ENCODE results near the gene DENND4A. TPM values are rescaled to one million over a fixed set of nuclear protein-coding genes. Genes with fewer than 3 reads are reported as not detected.

Gene DENND4A
- total and polyA plus RNA-seq, 8 donors = 20.6 to 26.3 (median 23.7) TPM

DNA sequence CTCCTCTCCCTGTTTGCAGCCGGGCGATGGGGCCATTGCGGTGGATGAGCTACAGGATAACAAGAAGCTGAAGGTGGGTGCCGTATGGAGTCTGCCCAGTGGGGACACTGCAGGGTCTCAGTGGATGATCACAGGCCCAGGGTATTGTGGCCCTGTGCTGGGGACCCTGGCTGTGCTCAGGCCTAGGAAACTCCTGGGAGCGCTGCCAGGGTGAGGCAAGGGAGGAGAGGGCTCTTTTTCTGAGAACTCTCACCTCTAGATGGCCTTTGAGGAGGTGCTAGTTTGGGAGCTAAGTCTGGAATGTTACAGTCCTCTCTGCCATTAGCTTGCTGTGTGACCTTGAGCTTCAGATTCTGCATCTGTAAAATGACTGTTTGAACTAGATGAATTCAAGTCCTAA, 154.0 kb downstream of the DENND4A start:
- intact Hi-C loops (cut with DNase I) = loop anchor here in 1 of 2 donors (10.0 kb wide), 1 partner anchor 217 kb away; no protein-coding TSS in a partner anchor
- no peak overlapping the region for H3K27ac ChIP-seq
- peaks cover 7 to 10% of the 10 kb centered on the region in 2 donors for H3K4me1 ChIP-seq
- ATAC-seq = peak; percentile 49
- no peak overlapping the region for H3K4me3 ChIP-seq
- peak in 1 of 4 donors; percentile 68 for DNase-seq
- no peaks in the 10 kb centered on the region for H3K27me3 ChIP-seq
- TF ChIP-seq, protein P1, sequence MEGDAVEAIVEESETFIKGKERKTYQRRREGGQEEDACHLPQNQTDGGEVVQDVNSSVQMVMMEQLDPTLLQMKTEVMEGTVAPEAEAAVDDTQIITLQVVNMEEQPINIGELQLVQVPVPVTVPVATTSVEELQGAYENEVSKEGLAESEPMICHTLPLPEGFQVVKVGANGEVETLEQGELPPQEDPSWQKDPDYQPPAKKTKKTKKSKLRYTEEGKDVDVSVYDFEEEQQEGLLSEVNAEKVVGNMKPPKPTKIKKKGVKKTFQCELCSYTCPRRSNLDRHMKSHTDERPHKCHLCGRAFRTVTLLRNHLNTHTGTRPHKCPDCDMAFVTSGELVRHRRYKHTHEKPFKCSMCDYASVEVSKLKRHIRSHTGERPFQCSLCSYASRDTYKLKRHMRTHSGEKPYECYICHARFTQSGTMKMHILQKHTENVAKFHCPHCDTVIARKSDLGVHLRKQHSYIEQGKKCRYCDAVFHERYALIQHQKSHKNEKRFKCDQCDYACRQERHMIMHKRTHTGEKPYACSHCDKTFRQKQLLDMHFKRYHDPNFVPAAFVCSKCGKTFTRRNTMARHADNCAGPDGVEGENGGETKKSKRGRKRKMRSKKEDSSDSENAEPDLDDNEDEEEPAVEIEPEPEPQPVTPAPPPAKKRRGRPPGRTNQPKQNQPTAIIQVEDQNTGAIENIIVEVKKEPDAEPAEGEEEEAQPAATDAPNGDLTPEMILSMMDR (IDR thresholded peaks at IDR 0.05) = no peak
- no peaks in the 10 kb centered on the region for H3K36me3 ChIP-seq
- H3K9me3 ChIP-seq = no peaks in the 10 kb centered on the region

DNA sequence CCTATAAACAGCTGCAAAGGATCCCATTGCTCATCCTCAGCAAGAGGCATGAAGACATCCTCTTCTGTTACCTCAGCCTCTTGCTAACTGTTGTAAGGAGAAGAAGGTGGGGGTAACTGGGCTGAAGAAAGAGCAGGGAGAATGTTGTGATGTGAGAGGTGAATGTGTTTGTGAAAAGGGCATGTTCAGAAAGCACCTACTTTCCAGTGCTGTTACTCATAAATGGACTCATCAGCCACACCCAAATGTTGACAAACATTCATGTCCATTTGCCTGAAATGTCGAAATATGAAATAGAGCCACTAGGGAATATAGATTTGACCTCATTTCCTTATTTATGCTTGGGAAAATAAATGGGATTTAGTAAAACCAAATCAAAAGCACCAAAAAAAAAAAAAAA, 157.7 kb downstream of the DENND4A start:
- intact Hi-C loops (cut with DNase I) = loop anchor here in 1 of 2 donors (10.0 kb wide), 1 partner anchor 220 kb away; no protein-coding TSS in a partner anchor
- H3K9me3 ChIP-seq = no peaks in the 10 kb centered on the region
- H3K4me1 ChIP-seq = peaks cover 7 to 10% of the 10 kb centered on the region in 2 donors
- H3K36me3 ChIP-seq = no peaks in the 10 kb centered on the region
- no peak overlapping the region for H3K4me3 ChIP-seq
- ATAC-seq (no peak), DNase-seq (no peak)
- TF ChIP-seq, protein P1 (IDR thresholded peaks at IDR 0.05) = no peak
- no peaks in the 10 kb centered on the region for H3K27me3 ChIP-seq
- no peak overlapping the region for H3K27ac ChIP-seq

DNA sequence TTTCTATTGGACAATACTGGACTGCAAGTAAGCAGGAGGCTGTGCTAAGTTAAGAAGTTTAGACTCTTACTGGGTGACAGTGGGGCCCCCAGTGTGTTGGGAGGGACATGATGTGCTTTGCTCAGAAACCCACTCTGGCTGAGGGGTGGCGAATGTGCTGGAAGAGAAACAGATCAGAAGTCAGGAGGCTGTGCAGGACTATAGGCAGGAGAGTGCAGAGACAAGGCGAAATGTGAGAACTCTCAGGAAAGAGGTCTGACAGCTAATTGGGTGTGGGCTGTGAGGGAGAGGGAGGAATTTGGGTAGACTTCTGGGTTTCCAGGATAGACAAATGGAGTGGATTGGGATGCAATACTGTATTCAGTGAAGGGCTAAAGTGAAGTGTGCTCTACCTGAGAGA, 158.3 kb downstream of the DENND4A start:
- Histone ChIP-seq H3K27me3 (no peaks in the 10 kb centered on the region), H3K36me3 (no peaks in the 10 kb centered on the region), H3K9me3 (no peaks in the 10 kb centered on the region), H3K4me1 (peaks cover 6 to 8% of the 10 kb centered on the region in 2 donors), H3K27ac (no peak overlapping the region), H3K4me3 (no peak overlapping the region)
- ATAC-seq (no peak), DNase-seq (no peak)
- TF ChIP-seq, protein P1 (IDR thresholded peaks at IDR 0.05) = no peak
- intact Hi-C loops (cut with DNase I) = loop anchor here in 1 of 2 donors (10.0 kb wide), 1 partner anchor 221 kb away; no protein-coding TSS in a partner anchor

DNA sequence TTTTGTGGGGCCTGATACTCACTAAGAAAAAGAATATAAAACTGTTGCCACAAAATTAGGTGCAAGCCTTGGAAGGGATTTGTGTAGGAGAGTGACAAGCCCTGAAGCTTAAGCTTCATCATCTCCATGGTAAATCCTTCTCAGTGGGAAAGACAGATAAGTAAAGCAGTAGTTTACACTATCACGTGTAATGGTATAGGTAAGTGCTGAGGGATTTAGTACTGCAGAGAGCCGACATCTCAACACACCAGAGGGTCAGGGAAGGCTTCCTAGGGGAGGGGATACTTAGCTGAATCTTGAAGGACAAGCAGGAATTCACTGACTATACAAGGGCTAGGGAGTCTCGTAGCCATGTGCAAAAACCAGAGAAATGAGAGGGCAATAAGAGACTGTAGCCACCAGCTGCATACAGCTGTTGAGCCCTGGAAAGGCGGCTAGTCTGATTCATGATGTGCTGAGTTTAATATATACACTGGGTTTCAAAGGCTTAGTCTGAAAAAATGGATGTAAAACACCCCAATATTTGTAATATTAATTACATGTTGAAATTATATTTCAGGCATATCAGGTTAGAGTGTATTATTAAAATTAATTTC, 159.2 kb downstream of the DENND4A start:
- intact Hi-C loops (cut with DNase I) = loop anchor here in 1 of 2 donors (10.0 kb wide), 1 partner anchor 222 kb away; no protein-coding TSS in a partner anchor
- TF ChIP-seq, protein P1 (IDR thresholded peaks at IDR 0.05) = no peak
- DNase-seq = peak in 2 of 4 donors; percentile 80 to 88

DNA sequence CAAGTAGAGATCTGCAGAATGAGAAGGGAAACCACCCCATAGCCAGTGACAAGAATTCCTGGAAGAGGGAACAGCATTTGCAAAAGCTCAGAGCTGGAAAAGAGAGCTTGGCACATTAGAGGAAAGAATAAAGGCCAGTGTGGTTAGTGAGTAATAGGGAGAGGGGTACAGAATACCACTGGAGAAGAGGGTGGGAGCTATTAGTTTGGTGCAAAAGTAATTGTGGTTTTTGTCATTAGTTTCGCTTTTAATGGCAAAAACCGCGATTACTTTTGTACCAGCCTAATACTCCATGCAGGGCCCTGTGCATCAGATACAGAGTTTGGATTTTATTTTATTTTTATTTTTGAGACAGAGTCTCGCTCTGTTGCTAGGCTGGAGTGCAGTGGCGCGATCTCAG, 160.6 kb downstream of the DENND4A start:
- Histone ChIP-seq H3K36me3 (peaks cover 0 to 4% of the 10 kb centered on the region in 2 donors), H3K27me3 (no peaks in the 10 kb centered on the region), H3K9me3 (no peaks in the 10 kb centered on the region), H3K27ac (no peak overlapping the region), H3K4me3 (no peak overlapping the region), H3K4me1 (no peaks in the 10 kb centered on the region)
- ATAC-seq = no peak
- no peak for DNase-seq
- intact Hi-C loops (cut with DNase I) = loop anchor here in 1 of 2 donors (10.0 kb wide), 1 partner anchor 223 kb away; no protein-coding TSS in a partner anchor
- TF ChIP-seq, protein P1 (IDR thresholded peaks at IDR 0.05) = no peak

More for the DNA sequence above, 159.2 kb downstream of the DENND4A start:
- H3K27me3 ChIP-seq = no peaks in the 10 kb centered on the region
- no peak overlapping the region for H3K4me3 ChIP-seq
- no peaks in the 10 kb centered on the region for H3K36me3 ChIP-seq
- no peaks in the 10 kb centered on the region for H3K9me3 ChIP-seq
- no peak overlapping the region for H3K27ac ChIP-seq
- ATAC-seq = no peak
- no peaks in the 10 kb centered on the region for H3K4me1 ChIP-seq

All from left lung (tissue), 10 donors.